UCSD-AML1 (cell line): ENCODE results near the gene GRIK3.

ENCODE experiments used
- DNase-seq: peaks from one replicate; lab custom pipeline; 2025; ENCODE audit not compliant: unreplicated experiment; lab: John Stamatoyannopoulos, UW

The GRIK3 gene

GRCh38 chr1:36859926-36860325, 174.4 kb downstream of the GRIK3 start:
- DNase-seq, result no peak

- DNase-seq, result no peak
Measured at GRCh38 chr1:36858981-36859380, 175.3 kb downstream of the GRIK3 start.

- no peak for DNase-seq
Measured at GRCh38 chr1:36858553-36858952, 175.8 kb downstream of the GRIK3 start.

- DNase-seq, result no peak
Measured at GRCh38 chr1:36857754-36858153, 176.6 kb downstream of the GRIK3 start.

GRCh38 chr1:36855699-36856494, 178.4 kb downstream of the GRIK3 start:
- DNase-seq, result no peak

- no peak for DNase-seq
Measured at GRCh38 chr1:36853638-36854037, 180.7 kb downstream of the GRIK3 start.

GRCh38 chr1:36852586-36852985, 181.7 kb downstream of the GRIK3 start:
- no peak for DNase-seq

GRCh38 chr1:36851595-36851994, 182.7 kb downstream of the GRIK3 start:
- no peak for DNase-seq

- no peak for DNase-seq
Measured at GRCh38 chr1:36851087-36851486, 183.2 kb downstream of the GRIK3 start.

- DNase-seq, result no peak
Measured at GRCh38 chr1:36849956-36850355, 184.4 kb downstream of the GRIK3 start.

GRCh38 chr1:36847761-36848160, 186.6 kb downstream of the GRIK3 start:
- no peak for DNase-seq

GRCh38 chr1:36847186-36847585, 187.1 kb downstream of the GRIK3 start:
- no peak for DNase-seq

GRCh38 chr1:36846357-36846756, 188.0 kb downstream of the GRIK3 start:
- no peak for DNase-seq

GRCh38 chr1:36845802-36846201, 188.5 kb downstream of the GRIK3 start:
- DNase-seq, result no peak

- no peak for DNase-seq
Measured at GRCh38 chr1:36844917-36845316, 189.4 kb downstream of the GRIK3 start.

- DNase-seq, result no peak
Measured at GRCh38 chr1:36843906-36844610, 190.3 kb downstream of the GRIK3 start.

- DNase-seq, result no peak
Measured at GRCh38 chr1:36843027-36843426, 191.3 kb downstream of the GRIK3 start.

GRCh38 chr1:36842448-36842847, 191.9 kb downstream of the GRIK3 start:
- DNase-seq, result no peak

GRCh38 chr1:36839485-36839884, 194.8 kb downstream of the GRIK3 start:
- no peak for DNase-seq

- no peak for DNase-seq
Measured at GRCh38 chr1:36838888-36839287, 195.4 kb downstream of the GRIK3 start.

GRCh38 chr1:36836916-36837315, 197.4 kb downstream of the GRIK3 start:
- DNase-seq, result no peak

GRCh38 chr1:36836196-36836883, 198.0 kb downstream of the GRIK3 start:
- DNase-seq, result no peak
